Umbilical cord (tissue), 2 donors: ENCODE data around the gene TIGD7. TPM values are rescaled to one million over a fixed set of nuclear protein-coding genes. Genes with fewer than 3 reads are reported as not detected.
"Not testable (repeated sequence)": the region's sequence is repeated elsewhere in the genome, so short reads cannot be mapped to it uniquely, and the experiment has no call there.

Source experiments
- DNase-seq: peaks from one replicate; pipeline ENCODE4 v3.0.0-alpha.2; 2015; ENCODE audit warnings: low spot score
- total RNA-seq: library from RNA; depleted of rRNA; stranded (reverse); fragments of >200 nt; gene quantifications from one replicate; pipeline ENCODE4 v1.2.3, GENCODE V29; 2014; ENCODE audit warnings: low replicate concordance; ENCODE audit not compliant: insufficient read depth

The TIGD7 gene
- total RNA-seq, 1 donor from 2014 or later = 20.5 TPM

GRCh38 chr16:3282103-3282729 lies 23.0 kb downstream of the TIGD7 start:
- DNase-seq = no peak

DNA sequence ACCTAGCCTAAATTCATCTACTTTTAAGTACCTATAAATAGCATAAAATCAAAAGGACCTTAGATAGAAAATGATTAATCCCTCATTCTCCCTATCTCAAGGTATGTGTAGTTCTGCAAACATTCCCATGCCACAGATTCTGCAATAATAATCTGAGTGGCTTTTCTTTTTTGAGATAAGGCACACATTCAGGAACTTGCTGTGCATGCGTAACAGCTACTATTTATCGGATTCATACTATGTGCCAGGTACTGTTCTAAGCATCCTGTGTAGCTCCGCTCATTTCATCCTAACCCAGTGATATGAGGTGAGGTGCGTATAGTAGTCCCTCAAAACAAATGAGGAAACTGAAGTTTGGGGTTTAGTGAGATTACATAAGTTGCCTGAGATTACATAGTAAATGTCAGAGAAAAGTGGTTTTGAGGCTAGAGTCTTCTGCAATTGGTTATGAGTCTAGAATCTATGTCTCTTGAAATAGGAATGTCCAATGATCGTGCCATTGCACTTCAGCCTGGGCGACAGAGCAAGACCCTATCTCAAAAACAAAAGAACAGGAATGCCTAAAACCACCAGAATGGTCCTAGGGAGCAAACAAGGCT lies 23.9 kb downstream of the TIGD7 start:
- DNase-seq = no peak

DNA sequence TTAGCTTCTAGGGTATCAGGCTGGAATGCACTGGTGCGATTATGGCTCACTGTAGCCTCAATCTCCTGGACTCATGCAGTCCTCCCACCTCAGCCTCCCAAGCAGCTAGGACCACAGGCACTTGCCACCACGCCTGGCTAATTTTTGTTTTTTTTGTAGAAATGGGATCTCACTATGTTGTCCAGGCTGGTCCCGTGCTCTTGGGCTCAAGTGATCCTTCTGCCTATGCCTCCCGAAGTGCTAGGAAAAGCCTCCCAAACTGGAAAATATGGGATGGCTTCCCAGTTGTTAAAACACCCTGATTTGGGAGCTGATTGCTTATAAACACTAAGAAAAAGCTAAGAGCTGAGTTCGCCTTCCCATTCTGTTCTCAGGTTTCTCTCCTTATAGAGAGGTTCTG lies 28.6 kb downstream of the TIGD7 start:
- DNase-seq = no peak

DNA sequence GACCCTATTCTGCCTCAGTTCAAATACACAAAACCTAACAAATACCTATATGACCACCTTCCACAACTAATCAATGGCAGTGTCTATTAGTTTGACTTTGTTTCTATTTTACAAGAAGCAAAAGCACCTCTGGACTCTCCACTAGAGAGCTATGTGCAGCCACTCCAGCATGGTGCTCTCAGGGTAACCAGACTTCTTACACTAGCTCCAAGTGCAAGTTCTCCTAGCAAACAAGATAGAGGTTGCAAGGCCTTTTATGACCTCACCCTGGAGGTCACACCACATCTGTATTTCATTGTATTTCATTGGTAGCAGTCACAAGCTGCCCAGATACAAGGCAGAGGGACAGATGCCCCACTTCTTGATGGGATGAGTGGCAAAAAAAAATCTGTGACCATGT lies 30.3 kb downstream of the TIGD7 start:
- no peak for DNase-seq

DNA sequence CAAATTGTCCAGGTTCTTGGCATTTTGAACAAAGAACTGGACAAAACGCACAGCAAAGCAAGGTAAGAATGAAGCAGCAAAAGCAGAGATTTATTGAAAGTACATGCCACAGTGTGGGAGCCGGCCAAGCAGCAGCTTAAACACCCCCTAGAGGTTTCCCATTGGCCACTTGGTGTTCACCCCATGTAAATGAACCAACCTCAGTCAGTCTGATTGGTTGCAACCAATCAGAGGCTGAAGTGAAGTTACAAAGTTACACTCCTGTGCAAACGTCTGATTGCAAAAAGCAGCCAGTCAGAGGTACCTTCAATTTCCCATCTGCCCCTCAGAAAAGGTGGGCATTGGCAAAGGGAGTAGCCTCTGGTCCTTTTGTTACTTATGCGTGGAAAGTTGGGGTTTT lies 30.7 kb downstream of the TIGD7 start:
- no peak for DNase-seq

GRCh38 chr16:3271281-3271680 lies 33.9 kb downstream of the TIGD7 start:
- DNase-seq = not testable (repeated sequence)

GRCh38 chr16:3270718-3271117 lies 34.5 kb downstream of the TIGD7 start:
- not testable (repeated sequence) for DNase-seq

- DNase-seq = no peak
Observed at GRCh38 chr16:3268294-3268693, 36.9 kb downstream of the TIGD7 start.

- DNase-seq = peak; percentile 14
Observed at GRCh38 chr16:3266873-3267537, 38.2 kb downstream of the TIGD7 start.

- peak; percentile 99 for DNase-seq
Observed at GRCh38 chr16:3264137-3265036, 40.8 kb downstream of the TIGD7 start.

DNA sequence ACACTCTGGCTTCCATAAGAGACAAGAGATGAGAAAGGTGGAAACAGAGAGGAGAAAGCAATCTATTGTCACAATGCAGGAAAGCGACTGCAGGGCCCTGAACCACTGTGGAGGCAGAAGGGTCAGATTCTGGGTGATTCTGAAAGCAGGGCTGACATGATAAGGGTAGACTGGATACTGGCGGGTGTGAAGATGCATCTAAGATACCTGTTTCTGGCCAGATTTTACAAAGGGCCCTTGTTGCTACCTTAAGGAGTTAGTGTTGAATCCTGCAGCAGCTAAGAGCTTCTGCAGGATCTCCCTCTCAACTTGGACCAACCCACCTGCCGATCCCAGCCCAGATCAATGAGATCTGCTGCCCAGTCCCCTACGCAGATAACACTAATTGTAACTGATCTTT lies 42.7 kb downstream of the TIGD7 start:
- DNase-seq = no peak

GRCh38 chr16:3259836-3260235 lies 45.4 kb downstream of the TIGD7 start:
- no peak for DNase-seq

DNA sequence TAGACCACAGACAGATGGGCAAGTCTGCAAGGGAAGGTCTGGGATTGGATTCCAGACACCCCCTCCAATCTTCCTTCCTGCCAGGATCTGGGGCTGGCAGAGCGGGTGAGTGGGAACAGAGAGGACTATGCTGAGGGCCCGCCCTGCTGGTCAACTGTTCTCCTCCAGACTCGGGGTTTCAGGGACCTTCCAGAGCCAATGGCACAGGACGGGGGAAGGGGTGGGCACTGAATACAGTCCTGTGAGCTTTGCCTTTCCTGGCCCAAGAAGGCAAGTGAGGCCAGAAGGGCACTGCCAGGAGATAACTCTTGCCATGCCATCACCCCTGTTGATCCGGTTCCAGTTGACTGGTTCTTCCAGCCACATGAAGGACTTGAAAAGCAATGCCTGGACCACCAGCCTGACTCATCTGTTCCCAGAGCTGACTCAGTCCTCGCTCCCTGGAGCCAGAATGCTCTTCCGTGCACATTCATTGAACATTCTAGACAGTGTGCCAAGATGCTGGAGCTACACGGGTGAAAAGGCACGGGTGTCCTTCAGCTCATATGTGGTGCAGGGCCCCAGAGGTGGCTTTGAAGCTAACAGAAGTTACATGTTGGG lies 48.3 kb downstream of the TIGD7 start:
- no peak for DNase-seq

GRCh38 chr16:3256146-3256865 lies 48.9 kb downstream of the TIGD7 start, which contains the start of gene MEFV:
Gene MEFV (minus strand): TSS chr16:3256633. CDS start chr16:3256587, 46 bp downstream.
- peak; percentile 23 for DNase-seq

DNA sequence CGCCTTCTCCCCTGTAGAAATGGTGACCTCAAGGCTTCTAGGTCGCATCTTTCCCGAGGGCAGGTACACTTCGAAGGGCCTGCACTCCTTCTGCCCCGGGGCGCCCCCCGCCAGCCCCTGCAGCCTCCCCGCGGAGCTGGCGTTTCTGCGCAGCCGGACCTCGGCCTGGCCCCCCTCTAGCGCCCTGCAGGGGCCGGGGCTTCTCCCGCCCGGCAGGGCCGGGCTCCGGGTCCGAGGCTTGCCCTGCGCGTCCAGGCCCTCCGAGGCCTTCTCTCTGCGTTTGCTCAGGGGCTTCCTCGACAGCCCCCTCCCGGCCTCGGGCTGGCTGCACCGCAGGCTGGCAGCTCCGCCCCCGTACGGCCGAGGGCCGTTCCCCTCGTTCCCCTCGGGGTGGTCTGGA lies 50.9 kb downstream of the TIGD7 start:
- no peak for DNase-seq

DNA sequence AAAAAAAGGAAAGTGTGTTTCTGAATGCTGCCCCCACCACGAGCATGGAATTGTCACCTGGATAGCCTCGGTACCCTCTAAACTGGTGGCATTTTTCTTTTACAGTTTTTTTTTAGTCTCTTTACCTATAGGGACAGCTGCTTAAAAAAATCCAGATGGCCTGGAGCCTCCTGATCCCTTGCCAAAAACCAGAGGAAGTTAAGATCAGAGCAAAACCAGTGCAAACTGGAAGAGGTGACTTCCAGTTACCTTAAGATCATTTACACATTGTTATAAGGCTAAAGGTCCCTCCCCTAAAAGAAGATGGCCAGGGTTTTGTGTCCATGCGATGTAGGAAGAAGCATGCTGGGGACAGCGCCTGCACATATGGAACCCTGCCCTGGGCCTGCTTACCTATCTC lies 52.3 kb downstream of the TIGD7 start:
- no peak for DNase-seq

- DNase-seq = no peak
Observed at GRCh38 chr16:3249451-3249850, 55.8 kb downstream of the TIGD7 start.

DNA sequence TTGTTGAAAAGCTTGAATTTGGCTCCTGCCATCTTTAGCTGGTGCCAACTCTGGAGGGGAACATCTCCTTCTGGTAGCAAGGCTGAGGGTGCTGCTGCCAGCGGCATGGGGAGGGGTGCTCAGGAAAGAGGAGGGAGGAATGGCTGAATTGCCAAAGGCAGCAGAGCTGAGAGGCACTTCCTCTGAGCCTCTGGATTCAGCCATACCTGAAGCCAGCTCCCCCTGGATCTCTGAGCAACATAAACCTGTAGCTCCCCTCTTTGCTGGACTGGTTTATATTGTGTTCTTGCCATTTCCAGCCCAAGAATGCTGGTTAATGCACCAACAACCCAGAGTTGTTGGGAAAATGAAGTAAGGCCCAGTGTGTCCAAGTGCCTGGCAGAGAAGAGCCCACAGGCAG lies 56.2 kb downstream of the TIGD7 start:
- DNase-seq = no peak
